H9 (cell line): ENCODE measurements around the gene PAX8. TPM values are rescaled to one million over a fixed set of nuclear protein-coding genes. Genes with fewer than 3 reads are reported as not detected.
A peak's percentile ranks its signal among the peaks of the same experiment; 100 is the strongest.

Experiments used
- DNase-seq: peaks from one replicate; pipeline ENCODE4 v3.0.0-alpha.2; 2017
- H2AFZ ChIP-seq: one replicate; pipeline ENCODE4 v1.6.1; 2013; ENCODE audit warnings: mild to moderate bottlenecking, low read length, control low read depth, moderate library complexity
- H2AK5ac ChIP-seq: 2 replicates; pipeline ENCODE4 v1.6.1; 2013; ENCODE audit warnings: low read length, control low read depth, mixed read lengths; ENCODE audit not compliant: insufficient read length
- H2BK120ac ChIP-seq: one replicate; pipeline ENCODE4 v1.6.1; 2013; ENCODE audit warnings: low read depth, mild to moderate bottlenecking, low read length, control low read depth, inconsistent platforms; ENCODE audit not compliant: poor library complexity, severe bottlenecking
- H2BK12ac ChIP-seq: 2 replicates; pipeline ENCODE4 v1.6.1; 2013; ENCODE audit warnings: low read length, control low read depth, mixed read lengths, low read depth; ENCODE audit not compliant: insufficient read length
- H2BK15ac ChIP-seq: 2 replicates; pipeline ENCODE4 v1.6.1; 2013; ENCODE audit warnings: low read depth, low read length, control low read depth
- H2BK20ac ChIP-seq: one replicate; pipeline ENCODE4 v1.6.1; 2013; ENCODE audit warnings: low read depth, mild to moderate bottlenecking, low read length, control low read depth, inconsistent platforms; ENCODE audit not compliant: poor library complexity, severe bottlenecking
- H2BK5ac ChIP-seq: 2 replicates; pipeline ENCODE4 v1.6.1; 2013; ENCODE audit warnings: low read length, control low read depth, mixed read lengths; ENCODE audit not compliant: insufficient read length
- H3K14ac ChIP-seq: 2 replicates; pipeline ENCODE4 v1.6.1; 2013; ENCODE audit warnings: low read length, control low read depth; ENCODE audit not compliant: insufficient read depth
- H3K18ac ChIP-seq: 2 replicates; pipeline ENCODE4 v1.6.1; 2013; ENCODE audit warnings: low read depth, mild to moderate bottlenecking, mixed read lengths, low read length, control low read depth; ENCODE audit not compliant: insufficient read length
- H3K23ac ChIP-seq: 2 replicates; pipeline ENCODE4 v1.6.1; 2013; ENCODE audit warnings: low read length, control low read depth, mixed read lengths, low read depth; ENCODE audit not compliant: insufficient read length
- H3K23me2 ChIP-seq: 2 replicates; pipeline ENCODE4 v1.6.1; 2013; ENCODE audit warnings: low read depth, mild to moderate bottlenecking, mixed read lengths, low read length, control low read depth; ENCODE audit not compliant: insufficient read length, poor library complexity, severe bottlenecking
- H3K27ac ChIP-seq: 2 replicates; pipeline ENCODE4 v1.5.1; 2013; ENCODE audit warnings: low read length, control low read depth, mixed read lengths, low read depth; ENCODE audit not compliant: insufficient read length
- H3K27me3 ChIP-seq: 2 replicates; pipeline ENCODE4 v1.6.1; 2013; ENCODE audit warnings: low read length, control low read depth, inconsistent platforms; ENCODE audit not compliant: insufficient read depth
- H3K4ac ChIP-seq: 2 replicates; pipeline ENCODE4 v1.6.1; 2013; ENCODE audit warnings: low read depth, mild to moderate bottlenecking, control low read depth, inconsistent platforms, low read length, moderate library complexity
- H3K4me1 ChIP-seq: 2 replicates; pipeline ENCODE4 v1.6.1; 2013; ENCODE audit warnings: low read length, control low read depth, inconsistent platforms; ENCODE audit not compliant: insufficient read depth
- H3K4me2 ChIP-seq: 2 replicates; pipeline ENCODE4 v1.6.1; 2013; ENCODE audit warnings: low read length, control low read depth, mixed read lengths; ENCODE audit not compliant: insufficient read length, insufficient read depth
- H3K56ac ChIP-seq: 2 replicates; pipeline ENCODE4 v1.6.1; 2013; ENCODE audit warnings: low read depth, mild to moderate bottlenecking, mixed read lengths, low read length, control low read depth; ENCODE audit not compliant: insufficient read length
- H3K79me1 ChIP-seq: 2 replicates; pipeline ENCODE4 v1.6.1; 2013; ENCODE audit warnings: low read depth, mild to moderate bottlenecking, moderate library complexity, low read length, control low read depth, inconsistent platforms; ENCODE audit not compliant: insufficient read depth, poor library complexity, severe bottlenecking
- H3K79me2 ChIP-seq: 2 replicates; pipeline ENCODE4 v1.6.1; 2013; ENCODE audit warnings: low read length, control low read depth, inconsistent platforms; ENCODE audit not compliant: insufficient read depth
- H3K9ac ChIP-seq: 2 replicates; pipeline ENCODE4 v1.6.1; 2013; ENCODE audit warnings: low read length, control low read depth, mixed read lengths; ENCODE audit not compliant: insufficient read length; ENCODE audit errors: extremely low read depth
- H3K9me3 ChIP-seq: one replicate; pipeline ENCODE4 v1.6.1; 2013; ENCODE audit warnings: low read depth, low read length, inconsistent platforms; ENCODE audit not compliant: control insufficient read depth
- H3T11ph ChIP-seq: one replicate; pipeline ENCODE4 v1.6.1; 2013; ENCODE audit warnings: mild to moderate bottlenecking, low read length, control low read depth, inconsistent platforms
- H4K20me1 ChIP-seq: one replicate; pipeline ENCODE4 v1.6.1; 2013; ENCODE audit not compliant: control insufficient read depth, insufficient read length, insufficient read depth
- H4K5ac ChIP-seq: 2 replicates; pipeline ENCODE4 v1.6.1; 2013; ENCODE audit warnings: low read depth, mild to moderate bottlenecking, mixed read lengths, low read length, control low read depth; ENCODE audit not compliant: insufficient read length
- H4K8ac ChIP-seq: replicated peaks from 2 replicates; pipeline ENCODE4 v1.6.1; 2013; ENCODE audit warnings: low read length, control low read depth, mixed read lengths, low read depth; ENCODE audit not compliant: insufficient read length
- H4K91ac ChIP-seq: 2 replicates; pipeline ENCODE4 v1.6.1; 2013; ENCODE audit warnings: low read depth, mild to moderate bottlenecking, moderate library complexity, mixed read lengths, low read length, control low read depth; ENCODE audit not compliant: insufficient read length
- H3K27ac Mint-ChIP-seq, 3 experiments: 2 replicates in 2 of 3; 3 replicates in 1 of 3; pipeline ENCODE4 v1.8.0; 2020 to 2021; ENCODE audit warnings: mixed read lengths in 3 of 3, mild to moderate bottlenecking in 1 of 3, moderate library complexity in 1 of 3
- H3K27me3 Mint-ChIP-seq: 2 replicates; pipeline ENCODE4 v1.8.0; 2021; ENCODE audit warnings: low read depth, mild to moderate bottlenecking, moderate library complexity, mixed read lengths
- H3K36me3 Mint-ChIP-seq, 3 experiments: 2 replicates in 2 of 3; 3 replicates in 1 of 3; pipeline ENCODE4 v1.8.0; 2020 to 2021; ENCODE audit warnings: low read depth in 3 of 3, mixed read lengths in 3 of 3; ENCODE audit not compliant: insufficient read depth in 1 of 3
- H3K4me1 Mint-ChIP-seq, 2 experiments: 2 replicates each; pipeline ENCODE4 v1.8.0; 2020; ENCODE audit warnings: mixed read lengths in 2 of 2
- H3K4me3 Mint-ChIP-seq, 2 experiments: 2 replicates in 1 of 2; 3 replicates in 1 of 2; pipeline ENCODE4 v1.8.0; 2020 to 2021; ENCODE audit warnings: mild to moderate bottlenecking in 2 of 2, mixed read lengths in 2 of 2, moderate library complexity in 1 of 2
- H3K9me3 Mint-ChIP-seq, 2 experiments: 2 replicates in 1 of 2; 3 replicates in 1 of 2; pipeline ENCODE4 v1.8.0; 2020; ENCODE audit warnings: mild to moderate bottlenecking in 2 of 2, mixed read lengths in 2 of 2, moderate library complexity in 1 of 2
- WGBS: extraction: QIAGEN DNeasy Blood & Tissue Kit; methylation state at CpG from one replicate; pipeline ENCODE4 v1.1.7; 2013; ENCODE audit warnings: missing lambda C conversion rate, low lambda C conversion rate, mixed read lengths; ENCODE audit not compliant: insufficient read length; ENCODE audit errors: extremely low coverage; 5-methylcytosine and 5-hydroxymethylcytosine counted together
- total RNA-seq: library from RNA; stranded (reverse); gene quantifications from 2 replicates; pipeline ENCODE4 v1.2.1, GENCODE V29; 2021
- TF ChIP-seq, protein P1 (sequence below): fragments of 200-600 bp; sonication (generic); conservative IDR thresholded peaks from 3 replicates; pipeline ENCODE4 v1.8.0; 2021; ENCODE audit warnings: antibody characterized with exemption, mild to moderate bottlenecking

Gene PAX8
- total RNA-seq, 1 experiment from 2014 or later = not detected

DNA sequence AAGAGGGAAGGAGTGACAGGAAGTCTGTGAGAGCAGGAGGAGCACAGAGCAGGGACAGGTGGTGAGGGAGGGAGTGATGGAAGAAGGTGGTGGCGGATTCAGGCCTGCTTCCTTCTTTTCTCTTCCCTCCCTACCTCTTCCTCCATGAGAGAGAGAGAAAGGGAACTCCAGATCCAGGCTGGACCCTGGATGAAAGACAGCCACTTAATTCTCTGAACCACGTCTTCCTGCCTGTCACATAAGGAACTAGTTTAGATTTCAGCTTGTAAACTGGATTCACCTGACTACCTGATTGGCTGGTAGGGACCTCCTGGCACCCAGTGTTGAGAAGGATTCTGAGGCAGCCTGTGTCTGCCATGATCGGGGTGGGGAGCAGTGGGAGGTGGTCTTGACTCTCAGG, 48.9 kb downstream of the PAX8 start:
- no peak overlapping the region for H3K18ac ChIP-seq
- Mint-ChIP-seq H3K9me3 (no peaks in the 10 kb centered on the region), H3K27me3 (peaks cover 10% of the 10 kb centered on the region), H3K36me3 (no peaks in the 10 kb centered on the region), H3K27ac (peak overlapping the region in 1 of 3 experiments; percentile 11; a peak in 1 of 7 replicates), H3K4me1 (peaks cover 5 to 6% of the 10 kb centered on the region in 2 experiments), H3K4me3 (no peak overlapping the region; a peak in 1 of 5 replicates)
- no peak overlapping the region for H4K5ac ChIP-seq
- H2BK120ac ChIP-seq = no peak overlapping the region
- no peak overlapping the region for H4K91ac ChIP-seq
- H3K14ac ChIP-seq = no peak overlapping the region
- no peak overlapping the region for H2BK15ac ChIP-seq
- no peak overlapping the region for H3K56ac ChIP-seq
- no peak overlapping the region for H3K27ac ChIP-seq
- H3K9me3 ChIP-seq = no peaks in the 10 kb centered on the region
- no peak overlapping the region for H3K4me2 ChIP-seq
- H4K8ac ChIP-seq = no peak overlapping the region
- H2BK12ac ChIP-seq = no peak overlapping the region
- no peaks in the 10 kb centered on the region for H3K4me1 ChIP-seq
- H2BK5ac ChIP-seq = no peak overlapping the region
- no peak overlapping the region for H2AFZ ChIP-seq
- H4K20me1 ChIP-seq = no peaks in the 10 kb centered on the region
- no peak overlapping the region for H3K9ac ChIP-seq
- no peaks in the 10 kb centered on the region for H3K79me1 ChIP-seq
- H2BK20ac ChIP-seq = no peak overlapping the region
- no peaks in the 10 kb centered on the region for H3K79me2 ChIP-seq
- no peak for DNase-seq
- no peaks in the 10 kb centered on the region for H3K27me3 ChIP-seq
- WGBS = no CpG with 5 or more reads among the region's 3 CpGs
- H3T11ph ChIP-seq = no peak overlapping the region
- H3K23ac ChIP-seq = no peak overlapping the region
- TF ChIP-seq, protein P1, sequence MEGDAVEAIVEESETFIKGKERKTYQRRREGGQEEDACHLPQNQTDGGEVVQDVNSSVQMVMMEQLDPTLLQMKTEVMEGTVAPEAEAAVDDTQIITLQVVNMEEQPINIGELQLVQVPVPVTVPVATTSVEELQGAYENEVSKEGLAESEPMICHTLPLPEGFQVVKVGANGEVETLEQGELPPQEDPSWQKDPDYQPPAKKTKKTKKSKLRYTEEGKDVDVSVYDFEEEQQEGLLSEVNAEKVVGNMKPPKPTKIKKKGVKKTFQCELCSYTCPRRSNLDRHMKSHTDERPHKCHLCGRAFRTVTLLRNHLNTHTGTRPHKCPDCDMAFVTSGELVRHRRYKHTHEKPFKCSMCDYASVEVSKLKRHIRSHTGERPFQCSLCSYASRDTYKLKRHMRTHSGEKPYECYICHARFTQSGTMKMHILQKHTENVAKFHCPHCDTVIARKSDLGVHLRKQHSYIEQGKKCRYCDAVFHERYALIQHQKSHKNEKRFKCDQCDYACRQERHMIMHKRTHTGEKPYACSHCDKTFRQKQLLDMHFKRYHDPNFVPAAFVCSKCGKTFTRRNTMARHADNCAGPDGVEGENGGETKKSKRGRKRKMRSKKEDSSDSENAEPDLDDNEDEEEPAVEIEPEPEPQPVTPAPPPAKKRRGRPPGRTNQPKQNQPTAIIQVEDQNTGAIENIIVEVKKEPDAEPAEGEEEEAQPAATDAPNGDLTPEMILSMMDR = no peak
- no peak overlapping the region for H2AK5ac ChIP-seq
- H3K23me2 ChIP-seq = no peaks in the 10 kb centered on the region
- no peak overlapping the region for H3K4ac ChIP-seq
